Activated CD4-positive, alpha-beta T cell treated with anti-CD3 and anti-CD28 coated beads for 36 hours (primary cell): Measurements from ENCODE around the gene DYSF. TPM values are rescaled to one million over a fixed set of nuclear protein-coding genes. Genes with fewer than 3 reads are reported as not detected.

ENCODE experiments used
- ATAC-seq: fragments of 200-7000 bp; cut with Tn5 transposase; one replicate; pipeline ENCODE4 v1.10.0; 2021; ENCODE audit warnings: mild to moderate bottlenecking, moderate library complexity
- CTCF ChIA-PET: fragments of 350-600 bp; sonication (Branson Sonifier 250); formaldehyde crosslinking; loops from one replicate; lab custom pipeline; 2021; ENCODE audit warnings: antibody characterized with exemption; lab: Charles Lee
- POLR2A ChIA-PET: fragments of 350-600 bp; sonication (Branson Sonifier 250); formaldehyde crosslinking; loops from one replicate; lab custom pipeline; 2021; ENCODE audit warnings: antibody characterized with exemption, inconsistent platforms; lab: Charles Lee
- DNase-seq: peaks from one replicate; pipeline ENCODE4 v3.0.0-alpha.2; 2020
- H3K27ac Mint-ChIP-seq: one replicate; pipeline ENCODE4 v1.8.0; 2021; ENCODE audit warnings: mixed read lengths
- H3K27me3 Mint-ChIP-seq: one replicate; pipeline ENCODE4 v1.8.0; 2021; ENCODE audit warnings: mixed read lengths
- H3K36me3 Mint-ChIP-seq: one replicate; pipeline ENCODE4 v1.8.0; 2021; ENCODE audit warnings: low read depth, mixed read lengths
- H3K4me1 Mint-ChIP-seq: one replicate; pipeline ENCODE4 v1.8.0; 2021; ENCODE audit warnings: mixed read lengths
- H3K4me3 Mint-ChIP-seq: one replicate; pipeline ENCODE4 v1.8.0; 2021; ENCODE audit warnings: mild to moderate bottlenecking, moderate library complexity, mixed read lengths
- H3K9me3 Mint-ChIP-seq: one replicate; pipeline ENCODE4 v1.8.0; 2021; ENCODE audit warnings: low read depth, mixed read lengths
- intact Hi-C, 2 experiments: fragments of 100-400 bp; cut with DNase I in 1 of 2; cut with micrococcal nuclease in 1 of 2; formaldehyde crosslinking; loops; one replicate each; pipeline versions ENCODE4 v1.14.2 to v1.15.1; 2022 to 2024; cut with DNase I, micrococcal nuclease
- total RNA-seq, 2 experiments: library from RNA; stranded (reverse); gene quantifications; one replicate each; pipeline ENCODE4 v1.2.3, GENCODE V29; 2021

DYSF gene
- total RNA-seq, 2 experiments from 2014 or later = 0.02 TPM; not detected in 1

- CTCF ChIA-PET = interaction anchor here (0.7 kb wide), 1 partner anchor 118 kb away, joined by 3 read pairs; no protein-coding TSS in a partner anchor
- intact Hi-C loops = loop anchor here in 1 of 2 experiments (5.0 kb wide), 1 partner anchor 965 kb away; no protein-coding TSS in a partner anchor
- Mint-ChIP-seq H3K27me3 (no peaks in the 10 kb centered on the region), H3K27ac (no peak overlapping the region), H3K4me3 (no peak overlapping the region), H3K36me3 (no peaks in the 10 kb centered on the region), H3K4me1 (no peaks in the 10 kb centered on the region), H3K9me3 (no peaks in the 10 kb centered on the region)
- DNase-seq (no peak), ATAC-seq (no peak)
- POLR2A ChIA-PET = no interaction called here
These were observed 159.4 kb downstream of the DYSF start for GRCh38 chr2:71612581-71613402.

GRCh38 chr2:71613403-71613952 lies 160.1 kb downstream of the DYSF start:
- Mint-ChIP-seq H3K4me3 (no peak overlapping the region), H3K27me3 (no peaks in the 10 kb centered on the region), H3K36me3 (no peaks in the 10 kb centered on the region), H3K4me1 (no peaks in the 10 kb centered on the region), H3K27ac (no peak overlapping the region), H3K9me3 (no peaks in the 10 kb centered on the region)
- intact Hi-C loops = loop anchor here in 1 of 2 experiments (5.0 kb wide), 1 partner anchor 964 kb away; no protein-coding TSS in a partner anchor
- ATAC-seq (no peak), DNase-seq (no peak)
- POLR2A ChIA-PET = no interaction called here
- CTCF ChIA-PET = no interaction called here

GRCh38 chr2:71613953-71614925 lies 160.9 kb downstream of the DYSF start:
- no peak for ATAC-seq
- no peak overlapping the region for H3K27ac Mint-ChIP-seq
- H3K36me3 Mint-ChIP-seq = no peaks in the 10 kb centered on the region
- POLR2A ChIA-PET = no interaction called here
- intact Hi-C loops = loop anchor here in 1 of 2 experiments (5.0 kb wide), 1 partner anchor 963 kb away; no protein-coding TSS in a partner anchor
- DNase-seq = no peak
- no peaks in the 10 kb centered on the region for H3K27me3 Mint-ChIP-seq
- no peaks in the 10 kb centered on the region for H3K4me1 Mint-ChIP-seq
- CTCF ChIA-PET = no interaction called here
- no peak overlapping the region for H3K4me3 Mint-ChIP-seq
- H3K9me3 Mint-ChIP-seq = no peaks in the 10 kb centered on the region

DNA sequence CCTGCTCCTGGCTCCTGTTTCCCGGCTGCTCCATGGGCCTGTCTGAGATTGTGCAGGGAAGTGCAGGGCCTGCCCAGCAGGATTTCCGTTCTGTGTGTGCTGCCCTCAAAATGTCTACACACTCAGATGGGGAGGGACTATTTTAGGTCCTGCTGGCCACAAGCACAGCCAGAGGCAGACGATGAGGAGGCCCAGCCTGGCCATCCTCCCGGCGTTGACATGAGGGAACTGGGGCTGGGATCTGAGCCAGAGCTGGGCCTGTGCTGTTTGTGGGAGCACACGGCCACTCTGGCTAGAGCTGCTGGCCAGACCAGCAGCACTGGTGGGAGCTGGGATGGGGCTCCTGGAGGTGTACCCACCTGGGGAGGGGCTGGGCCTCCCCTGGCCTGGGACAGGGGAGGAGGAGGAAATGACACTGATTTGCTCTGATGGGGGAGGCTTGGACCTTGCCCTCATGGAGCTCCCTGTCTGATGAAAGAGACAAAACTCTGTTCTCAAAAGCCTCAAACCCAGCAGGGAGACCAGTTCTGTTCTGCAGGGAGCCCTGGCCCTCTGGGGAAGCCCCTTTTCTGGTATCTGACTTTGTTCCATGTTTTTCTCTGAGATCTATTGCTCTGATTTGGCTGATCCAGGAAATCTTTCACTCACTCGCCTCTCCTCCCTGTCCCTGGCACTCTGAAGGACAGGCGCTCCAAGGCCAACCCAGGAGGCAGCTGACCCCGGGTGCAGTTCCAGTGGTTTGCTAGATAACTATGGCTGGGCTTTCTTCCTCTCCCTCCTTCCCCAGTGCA lies 161.8 kb downstream of the DYSF start:
- DNase-seq (peak; percentile 0), ATAC-seq (no peak)
- H3K36me3 Mint-ChIP-seq = no peaks in the 10 kb centered on the region
- no peaks in the 10 kb centered on the region for H3K9me3 Mint-ChIP-seq
- no peaks in the 10 kb centered on the region for H3K4me1 Mint-ChIP-seq
- intact Hi-C loops = loop anchor here in 1 of 2 experiments (5.0 kb wide), 1 partner anchor 962 kb away; no protein-coding TSS in a partner anchor
- CTCF ChIA-PET = no interaction called here
- no peak overlapping the region for H3K4me3 Mint-ChIP-seq
- H3K27me3 Mint-ChIP-seq = no peaks in the 10 kb centered on the region
- no peak overlapping the region for H3K27ac Mint-ChIP-seq
- POLR2A ChIA-PET = no interaction called here

DNA sequence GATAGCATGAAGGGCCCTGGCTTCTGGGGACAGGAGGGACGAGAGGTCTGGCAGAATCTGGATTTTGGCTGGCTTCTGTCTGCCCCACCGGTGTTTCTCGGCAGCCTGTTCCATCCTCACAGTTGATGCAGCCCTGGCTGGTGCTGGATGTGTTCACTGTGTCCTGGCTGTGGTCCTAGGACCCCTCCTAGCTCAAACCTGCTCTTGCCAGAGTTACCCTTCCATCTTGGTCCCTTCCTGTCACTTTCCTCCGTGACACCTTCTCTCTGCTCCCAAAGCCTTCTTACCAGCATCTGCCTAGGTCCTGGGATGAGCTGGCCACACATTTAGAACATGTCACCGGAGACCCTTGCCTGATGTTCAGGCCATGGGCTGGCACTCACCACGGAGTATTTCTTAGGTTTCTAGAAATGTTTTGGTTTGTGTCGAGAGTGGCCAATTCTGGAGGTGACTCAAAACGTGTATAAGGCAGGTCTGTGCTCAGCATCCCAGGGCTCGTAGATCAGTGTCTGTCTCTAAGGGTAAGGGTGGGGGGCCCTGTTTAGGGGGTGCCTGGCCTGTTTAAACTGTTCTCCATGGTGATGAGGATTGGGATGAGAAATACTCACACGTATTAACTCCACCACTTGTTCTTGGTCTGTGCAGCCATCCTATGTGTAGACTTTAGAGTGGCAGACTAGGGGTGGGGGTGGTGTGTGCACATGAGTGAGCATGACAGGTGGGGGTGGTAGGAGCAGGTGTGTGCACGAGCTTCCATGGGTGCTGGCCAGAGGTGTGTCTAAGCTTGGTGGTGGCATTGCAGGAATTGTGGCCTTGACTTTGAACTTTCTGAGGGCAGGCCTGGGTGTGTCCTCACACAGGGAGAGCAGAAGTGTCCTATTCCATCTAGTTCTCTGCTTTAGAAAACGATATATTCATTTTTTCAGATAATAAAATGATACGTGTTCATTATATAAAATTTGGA lies 162.7 kb downstream of the DYSF start:
- H3K9me3 Mint-ChIP-seq = no peaks in the 10 kb centered on the region
- H3K27me3 Mint-ChIP-seq = no peaks in the 10 kb centered on the region
- no peak overlapping the region for H3K27ac Mint-ChIP-seq
- DNase-seq (peak; percentile 1), ATAC-seq (no peak)
- H3K4me3 Mint-ChIP-seq = no peak overlapping the region
- no peaks in the 10 kb centered on the region for H3K36me3 Mint-ChIP-seq
- no peaks in the 10 kb centered on the region for H3K4me1 Mint-ChIP-seq
- intact Hi-C loops = no loop called here
- CTCF ChIA-PET = interaction anchor here (0.6 kb wide), 1 partner anchor 174 kb away, joined by 3 read pairs; no protein-coding TSS in a partner anchor
- POLR2A ChIA-PET = no interaction called here

DNA sequence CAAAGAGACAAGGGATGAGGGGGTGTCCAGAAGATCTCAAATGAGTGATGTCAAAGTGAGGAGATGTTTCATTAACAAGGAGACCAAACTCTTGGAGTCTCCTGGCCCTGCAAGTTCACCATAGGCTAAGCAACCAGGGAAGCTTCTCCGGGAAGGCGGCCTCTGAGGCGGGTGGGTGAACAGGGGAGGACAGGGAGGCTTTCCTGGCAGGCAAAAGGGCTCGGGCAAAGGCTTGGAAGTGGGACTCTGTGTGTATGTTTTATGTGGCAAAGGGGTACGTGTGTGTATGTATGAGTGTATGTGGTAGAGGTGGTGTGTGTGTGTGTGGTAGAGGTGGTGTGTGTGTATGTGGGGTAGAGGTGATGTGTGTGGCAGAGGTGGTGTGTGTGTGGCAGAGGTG lies 163.9 kb downstream of the DYSF start:
- ChIA-PET POLR2A (no interaction called here), CTCF (no interaction called here)
- H3K27me3 Mint-ChIP-seq = no peaks in the 10 kb centered on the region
- no peaks in the 10 kb centered on the region for H3K9me3 Mint-ChIP-seq
- intact Hi-C loops = no loop called here
- no peaks in the 10 kb centered on the region for H3K4me1 Mint-ChIP-seq
- H3K4me3 Mint-ChIP-seq = no peak overlapping the region
- ATAC-seq (no peak), DNase-seq (no peak)
- H3K27ac Mint-ChIP-seq = no peak overlapping the region
- no peaks in the 10 kb centered on the region for H3K36me3 Mint-ChIP-seq

GRCh38 chr2:71618327-71619113 lies 165.2 kb downstream of the DYSF start:
- H3K27me3 Mint-ChIP-seq = no peaks in the 10 kb centered on the region
- peak; percentile 0 for DNase-seq
- H3K27ac Mint-ChIP-seq = no peak overlapping the region
- no peak for ATAC-seq
- no peaks in the 10 kb centered on the region for H3K4me1 Mint-ChIP-seq
- no peaks in the 10 kb centered on the region for H3K36me3 Mint-ChIP-seq
- CTCF ChIA-PET = interaction anchor here (0.6 kb wide), 1 partner anchor 652 kb away, joined by 3 read pairs; no protein-coding TSS in a partner anchor
- POLR2A ChIA-PET = no interaction called here
- intact Hi-C loops = no loop called here
- H3K9me3 Mint-ChIP-seq = no peaks in the 10 kb centered on the region
- H3K4me3 Mint-ChIP-seq = no peak overlapping the region

GRCh38 chr2:71619230-71619741 lies 165.9 kb downstream of the DYSF start:
- ATAC-seq (no peak), DNase-seq (peak; percentile 1)
- H3K4me3 Mint-ChIP-seq = no peak overlapping the region
- intact Hi-C loops = no loop called here
- no peaks in the 10 kb centered on the region for H3K9me3 Mint-ChIP-seq
- POLR2A ChIA-PET = no interaction called here
- H3K36me3 Mint-ChIP-seq = no peaks in the 10 kb centered on the region
- CTCF ChIA-PET = interaction anchor here (0.6 kb wide), 1 partner anchor 651 kb away, joined by 3 read pairs; no protein-coding TSS in a partner anchor
- H3K27ac Mint-ChIP-seq = no peak overlapping the region
- H3K27me3 Mint-ChIP-seq = no peaks in the 10 kb centered on the region
- H3K4me1 Mint-ChIP-seq = no peaks in the 10 kb centered on the region

- ChIA-PET CTCF (no interaction called here), POLR2A (no interaction called here)
- H3K36me3 Mint-ChIP-seq = no peaks in the 10 kb centered on the region
- H3K9me3 Mint-ChIP-seq = no peaks in the 10 kb centered on the region
- H3K4me3 Mint-ChIP-seq = no peak overlapping the region
- H3K27ac Mint-ChIP-seq = no peak overlapping the region
- intact Hi-C loops = no loop called here
- DNase-seq = no peak
- H3K27me3 Mint-ChIP-seq = peaks cover under 1% of the 10 kb centered on the region
- no peaks in the 10 kb centered on the region for H3K4me1 Mint-ChIP-seq
- ATAC-seq = no peak
These were observed 166.8 kb downstream of the DYSF start for GRCh38 chr2:71620116-71620515.
